DMS114 treated with DMSO at 0.1 percent for 48 hours (cell line): ENCODE measurements around the gene LIMCH1.
"Not testable (repeated sequence)": the region's sequence is repeated elsewhere in the genome, so short reads cannot be mapped to it uniquely, and the experiment has no call there.

Experiments
- DNase-seq: peaks from one replicate; lab custom pipeline; 2025; ENCODE audit not compliant: unreplicated experiment; lab: John Stamatoyannopoulos, UW

LIMCH1 gene

DNA sequence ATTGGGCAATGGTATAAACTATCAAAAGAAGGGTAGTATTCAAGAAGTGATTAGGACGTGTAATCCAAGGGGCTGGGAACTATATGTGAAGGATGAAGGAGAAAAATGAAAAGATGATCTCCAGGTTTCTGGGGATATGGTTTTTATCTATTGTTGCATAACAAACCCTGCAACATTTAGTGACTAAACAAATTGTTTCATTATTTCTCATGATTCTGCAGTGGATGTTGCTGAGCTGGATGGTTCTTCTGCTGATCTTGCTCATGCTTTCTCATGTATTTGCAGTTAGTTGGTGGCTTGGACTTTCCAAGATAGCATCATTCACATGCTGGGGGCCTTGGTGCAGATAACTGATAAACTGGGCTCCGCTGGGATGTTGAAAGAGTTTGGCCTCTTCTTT lies 181.5 kb downstream of the LIMCH1 start:
- DNase-seq: no peak

DNA sequence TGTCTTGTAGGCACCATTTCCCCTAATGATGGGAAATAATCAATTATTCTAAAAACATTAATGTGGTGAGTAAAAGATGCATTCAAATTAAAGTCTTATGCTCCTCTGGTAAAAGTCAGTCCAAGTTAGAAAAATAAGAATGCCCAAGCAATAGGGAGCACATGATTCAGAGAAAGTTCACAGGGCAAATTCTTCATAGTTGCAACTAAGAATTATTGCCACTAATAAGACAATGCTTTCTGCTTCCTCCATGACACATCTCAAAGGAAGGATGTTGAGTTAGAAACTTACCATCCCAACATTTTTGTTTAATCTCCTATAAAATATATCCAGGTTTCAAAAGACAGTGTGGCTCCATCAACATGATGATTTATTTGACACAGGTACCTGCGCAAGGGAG lies 184.2 kb downstream of the LIMCH1 start:
- no peak for DNase-seq

DNA sequence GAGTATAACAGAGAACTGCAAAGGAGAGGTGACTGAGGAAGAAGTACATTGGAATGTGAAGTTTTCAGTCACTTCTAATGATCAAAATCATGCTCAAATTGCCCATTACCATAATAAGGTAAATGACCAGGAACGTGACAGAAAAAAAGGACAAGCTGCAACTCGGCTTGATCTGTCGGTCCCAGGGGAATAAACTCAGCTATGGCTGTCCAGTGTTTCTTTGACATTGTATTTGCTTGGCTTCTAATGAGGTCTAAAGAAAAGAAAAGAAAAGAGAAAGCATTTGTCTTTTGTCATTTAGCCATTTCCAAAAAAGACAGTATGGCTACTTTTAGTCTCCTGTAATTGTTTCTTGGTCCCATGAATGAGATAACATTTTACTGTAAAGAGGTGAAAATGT lies 185.3 kb downstream of the LIMCH1 start:
- DNase-seq: no peak

DNA sequence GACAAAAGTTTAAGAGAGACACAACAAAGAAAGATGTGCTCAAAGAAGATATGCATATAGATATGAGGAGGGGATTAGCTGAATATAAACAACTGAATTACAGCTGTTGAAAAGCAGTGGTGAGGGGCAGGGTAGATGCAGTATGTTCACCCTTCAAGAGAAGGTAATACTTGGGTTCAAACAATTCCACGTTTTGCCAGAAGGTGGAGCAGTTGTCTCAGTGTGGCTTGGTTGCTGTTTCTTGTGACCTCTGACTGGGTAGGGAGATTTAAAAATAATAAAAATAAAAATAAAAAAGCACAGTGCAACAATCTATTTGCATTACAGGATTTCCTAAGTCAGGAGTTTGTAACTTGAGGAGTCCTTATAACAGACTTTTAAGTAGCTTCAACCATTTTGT lies 187.3 kb downstream of the LIMCH1 start:
- no peak for DNase-seq

DNA sequence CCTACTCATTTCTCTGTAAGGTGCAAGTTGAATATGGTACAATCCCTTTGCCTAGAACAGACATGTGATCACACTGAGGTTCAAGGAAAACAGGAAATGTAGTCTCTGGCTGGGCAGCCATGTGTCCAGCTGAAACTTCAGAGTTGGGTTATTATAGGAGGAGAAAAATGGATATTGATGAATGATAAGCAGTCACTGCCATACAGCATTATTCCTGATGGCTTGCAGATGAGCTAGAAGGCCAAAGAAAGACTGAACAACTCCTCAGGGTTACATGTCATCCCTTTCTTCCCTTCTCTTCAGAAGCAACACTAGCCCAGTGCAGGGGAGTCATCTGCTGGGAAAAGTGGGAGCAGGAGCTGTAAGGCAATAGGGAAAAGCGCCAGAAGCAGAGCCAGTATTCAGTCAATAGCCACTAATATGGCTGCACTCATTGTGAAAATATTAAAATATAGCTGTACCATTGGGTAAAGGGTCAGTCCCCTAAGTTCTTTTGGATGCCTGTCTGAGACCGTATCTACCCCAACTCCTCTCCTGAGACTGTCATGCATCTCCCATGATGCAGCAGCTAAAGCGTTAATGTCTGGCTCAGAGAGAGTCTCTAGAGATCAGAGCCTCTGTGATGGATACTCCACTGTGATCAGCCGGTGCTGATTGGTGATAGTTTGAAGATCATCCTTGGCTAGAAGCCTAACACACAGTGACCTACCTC lies 190.1 kb downstream of the LIMCH1 start:
- no peak for DNase-seq

DNA sequence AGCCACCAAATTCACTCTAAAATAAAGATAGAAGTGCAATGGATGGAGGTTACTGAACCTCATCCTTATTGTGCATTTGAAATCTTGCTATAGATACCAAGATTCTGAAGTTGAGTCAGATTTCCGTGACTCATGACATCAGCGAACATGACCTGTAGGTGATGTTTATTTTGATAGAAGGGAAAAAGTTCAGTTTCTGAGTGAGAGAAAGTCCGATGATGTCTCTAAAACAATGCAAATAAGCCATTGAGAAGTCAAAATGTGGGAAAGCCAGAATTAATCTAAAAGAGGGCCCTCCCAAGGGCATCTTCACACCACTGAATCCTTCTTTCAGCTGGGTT lies 190.6 kb downstream of the LIMCH1 start:
- DNase-seq: no peak

DNA sequence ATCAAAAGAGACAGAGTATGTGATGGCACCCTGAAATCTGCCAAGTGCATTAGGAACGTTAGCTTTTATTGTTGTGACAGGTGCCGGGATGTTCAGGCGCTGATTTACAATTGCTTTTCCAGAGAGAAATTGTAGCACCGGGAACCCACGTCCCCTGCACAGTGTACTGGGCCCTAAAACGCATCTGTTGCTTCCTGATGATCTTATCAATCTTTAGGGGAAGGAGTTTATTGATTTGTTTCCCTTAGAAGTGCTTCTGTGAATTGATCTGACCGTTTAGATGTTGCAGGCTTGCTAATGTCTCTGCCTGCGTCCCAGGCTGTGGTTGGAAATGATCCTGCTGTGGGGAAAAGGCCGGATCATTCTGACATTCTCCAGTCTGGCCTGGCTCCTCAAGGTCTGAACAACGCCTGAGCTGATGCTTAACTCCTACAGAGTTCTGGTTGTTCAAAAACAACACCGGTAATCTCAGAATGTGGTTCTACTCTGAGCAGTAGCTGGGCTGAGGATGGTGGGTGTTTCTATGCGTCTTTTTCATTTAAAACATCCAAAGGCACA lies 193.7 kb downstream of the LIMCH1 start:
- DNase-seq: no peak

DNA sequence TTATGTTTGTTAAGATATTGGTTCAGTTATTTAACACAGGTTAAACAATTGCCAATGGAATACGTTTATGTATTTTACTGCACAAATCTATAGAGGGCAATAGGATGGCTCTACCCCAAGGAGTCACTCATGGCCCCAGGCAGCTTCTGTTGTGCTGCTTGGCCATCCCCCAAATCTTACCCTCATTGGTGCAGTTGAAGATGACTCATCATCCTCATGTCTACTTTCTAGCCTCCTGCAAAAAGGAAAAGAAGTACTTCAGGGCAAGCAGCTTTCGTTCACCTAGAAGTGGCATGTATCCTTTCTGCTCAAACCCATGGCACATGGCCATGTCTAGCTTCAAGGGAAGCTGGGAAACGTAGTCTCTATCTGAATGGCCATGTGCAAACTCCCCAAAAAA lies 196.4 kb downstream of the LIMCH1 start:
- DNase-seq: no peak

DNA sequence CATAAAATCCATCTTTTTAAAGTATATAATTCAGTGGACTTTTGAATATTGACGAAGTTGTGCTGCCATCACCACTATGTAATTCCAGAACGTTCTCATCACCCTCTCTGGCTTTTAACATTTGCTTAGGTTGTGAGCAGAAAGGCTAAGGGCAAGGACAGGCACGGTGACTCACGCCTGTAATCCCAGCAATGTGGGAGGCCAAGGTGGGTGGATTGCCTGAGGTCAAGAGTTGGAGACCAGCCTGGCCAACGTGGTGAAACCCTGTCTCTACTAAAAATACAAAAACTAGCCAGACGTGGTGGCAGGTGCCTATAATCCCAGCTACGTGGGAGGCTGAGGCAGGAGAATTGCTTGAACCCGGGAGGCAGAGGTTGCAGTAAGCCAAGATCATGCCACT lies 199.5 kb downstream of the LIMCH1 start:
- not testable (repeated sequence) for DNase-seq

DNA sequence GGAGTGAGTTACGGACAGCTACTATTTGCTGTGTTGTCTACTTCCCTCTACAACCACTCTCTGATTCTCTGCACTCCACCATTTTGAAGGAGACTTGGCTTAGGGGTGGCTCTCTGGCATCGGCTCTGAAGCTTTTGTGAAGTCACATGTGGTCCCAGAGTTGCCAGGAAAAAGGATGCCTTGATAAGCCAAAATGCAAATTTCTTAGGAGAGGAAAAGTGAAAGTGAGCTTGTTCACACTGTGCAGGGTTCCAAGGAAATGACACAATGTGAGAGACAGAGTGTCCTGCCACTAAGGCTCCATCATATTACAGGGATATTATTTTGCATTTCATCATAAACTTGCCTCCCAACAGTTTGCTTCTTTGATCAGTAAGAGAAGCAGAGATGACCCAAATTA lies 203.4 kb downstream of the LIMCH1 start:
- no peak for DNase-seq

DNA sequence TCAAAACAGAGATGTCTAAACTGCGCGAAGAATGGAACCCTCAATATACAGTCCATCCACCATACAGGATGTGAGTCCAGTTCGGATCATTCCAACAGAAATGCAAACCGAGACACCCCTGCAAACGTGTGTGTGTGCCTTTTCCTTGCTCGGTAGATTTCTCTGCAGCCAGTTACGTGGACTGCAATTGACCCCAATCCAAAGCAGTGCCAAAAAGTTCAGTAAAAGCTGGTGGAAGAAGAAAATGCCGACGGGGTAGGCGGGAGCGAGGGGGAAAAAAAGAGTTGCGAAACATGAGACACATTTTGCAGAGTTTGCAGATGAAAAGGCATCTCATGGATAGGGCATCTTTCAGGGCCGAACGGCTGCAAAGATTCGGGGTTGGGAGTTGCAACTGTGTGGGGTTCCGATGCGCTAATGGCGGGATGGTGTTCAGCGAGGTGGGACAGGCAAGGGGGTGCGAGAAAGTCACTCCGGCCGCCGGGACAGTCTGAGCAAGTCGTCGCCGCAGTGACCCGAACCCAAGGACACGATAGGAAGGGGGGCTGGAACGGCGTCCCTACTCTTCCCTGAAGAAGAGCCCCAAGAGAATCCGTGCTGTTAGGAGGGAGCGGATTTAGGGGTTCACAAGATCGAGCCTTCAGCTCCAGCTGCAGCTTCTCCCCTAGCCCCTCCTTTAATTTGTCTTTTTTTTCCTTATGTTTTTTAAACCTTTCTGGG lies 206.8 kb downstream of the LIMCH1 start:
- no peak for DNase-seq

DNA sequence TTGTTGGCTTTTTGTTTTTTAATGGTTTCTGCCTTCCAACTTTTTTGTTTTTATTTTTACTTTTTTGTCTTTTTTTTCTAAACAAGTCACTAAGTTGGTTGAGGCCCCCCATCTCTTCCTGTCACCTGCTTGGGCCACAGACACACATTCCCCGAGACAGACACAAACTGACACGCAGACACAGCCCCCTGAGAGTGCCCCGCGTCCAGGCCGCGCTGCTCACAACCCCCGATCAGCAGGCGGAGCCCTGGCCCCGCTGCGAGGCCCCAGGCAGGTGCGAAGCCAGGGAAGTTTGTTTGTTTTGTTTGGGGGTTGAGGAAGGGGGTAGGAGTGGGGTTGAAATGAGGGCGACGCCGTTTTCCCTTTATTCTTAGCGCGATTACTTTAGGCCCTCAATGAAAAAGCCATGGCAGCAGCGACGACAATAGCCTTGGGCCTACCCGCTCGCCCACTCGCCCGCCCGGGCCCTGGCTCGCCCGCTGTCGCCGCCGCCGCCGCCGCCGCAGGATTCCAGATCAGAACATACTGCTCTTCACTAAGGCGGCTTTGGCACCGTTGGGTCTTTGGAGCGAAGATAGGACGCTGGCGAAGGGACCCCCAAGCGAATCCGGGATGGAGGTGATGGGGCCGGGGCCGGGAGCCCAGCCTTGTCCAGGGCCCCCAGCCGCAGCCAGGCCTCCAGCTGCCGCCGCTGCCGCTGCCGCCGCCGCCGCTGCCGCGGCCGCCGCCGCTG lies 207.5 kb downstream of the LIMCH1 start:
- no peak for DNase-seq

DNA sequence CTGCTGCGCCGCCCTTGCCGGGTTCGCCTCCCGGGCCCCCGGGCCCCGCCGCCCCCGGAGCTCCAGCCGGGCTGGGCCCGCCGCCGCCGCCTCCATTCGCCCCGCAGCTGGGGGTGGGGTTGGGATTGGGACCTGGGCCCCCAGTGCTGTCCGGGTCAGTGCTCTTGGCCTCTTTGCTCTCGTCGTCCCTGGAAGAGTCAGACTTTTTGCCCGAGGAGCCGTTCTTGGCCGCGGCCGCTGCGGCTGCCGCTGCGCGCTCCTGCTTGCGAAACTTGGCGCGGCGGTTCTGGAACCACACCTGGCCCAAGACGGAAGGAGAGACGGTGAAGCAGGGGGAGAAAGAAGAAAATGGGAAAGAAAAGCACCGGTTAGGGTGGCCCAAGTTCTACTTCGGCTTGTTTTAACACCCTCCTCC lies 208.1 kb downstream of the LIMCH1 start:
- DNase-seq: no peak

DNA sequence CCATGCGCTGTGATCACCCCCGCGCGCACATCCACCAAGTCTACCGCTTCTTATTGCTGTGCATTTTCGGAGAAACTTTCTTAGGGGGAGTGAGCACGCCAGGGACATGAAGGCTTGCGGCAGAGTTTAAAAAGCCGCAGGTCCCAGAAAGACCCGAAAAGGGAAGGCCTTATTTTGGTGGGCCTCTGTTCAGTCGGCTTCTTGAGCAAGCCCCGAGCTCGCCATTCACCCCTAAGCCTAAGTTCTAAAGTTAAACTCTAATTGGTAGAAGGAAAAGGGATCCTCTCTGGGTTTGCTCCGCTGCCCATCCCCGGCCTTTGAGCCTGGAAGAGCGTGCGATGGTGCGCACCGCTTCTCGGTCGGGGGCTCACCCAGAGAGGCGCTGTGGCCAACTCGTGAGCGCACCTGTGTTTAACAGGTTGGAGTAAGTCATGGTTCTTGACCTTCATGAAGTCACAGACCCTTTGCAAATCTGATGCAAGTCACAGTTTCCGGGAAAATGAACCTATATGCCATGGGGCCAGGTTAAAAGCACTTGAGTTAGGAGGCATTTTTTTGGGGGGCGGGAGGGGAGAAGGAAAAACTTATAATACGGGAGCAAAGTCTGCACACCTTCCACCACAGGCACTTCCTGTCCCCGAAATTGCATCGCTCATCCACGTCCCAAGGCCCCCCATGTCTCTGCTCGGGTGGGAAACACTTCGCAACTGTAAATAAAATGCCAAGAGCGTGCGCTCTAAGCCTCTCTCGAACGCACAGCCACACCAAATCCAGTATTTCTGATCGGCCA lies 208.7 kb downstream of the LIMCH1 start:
- no peak for DNase-seq

DNA sequence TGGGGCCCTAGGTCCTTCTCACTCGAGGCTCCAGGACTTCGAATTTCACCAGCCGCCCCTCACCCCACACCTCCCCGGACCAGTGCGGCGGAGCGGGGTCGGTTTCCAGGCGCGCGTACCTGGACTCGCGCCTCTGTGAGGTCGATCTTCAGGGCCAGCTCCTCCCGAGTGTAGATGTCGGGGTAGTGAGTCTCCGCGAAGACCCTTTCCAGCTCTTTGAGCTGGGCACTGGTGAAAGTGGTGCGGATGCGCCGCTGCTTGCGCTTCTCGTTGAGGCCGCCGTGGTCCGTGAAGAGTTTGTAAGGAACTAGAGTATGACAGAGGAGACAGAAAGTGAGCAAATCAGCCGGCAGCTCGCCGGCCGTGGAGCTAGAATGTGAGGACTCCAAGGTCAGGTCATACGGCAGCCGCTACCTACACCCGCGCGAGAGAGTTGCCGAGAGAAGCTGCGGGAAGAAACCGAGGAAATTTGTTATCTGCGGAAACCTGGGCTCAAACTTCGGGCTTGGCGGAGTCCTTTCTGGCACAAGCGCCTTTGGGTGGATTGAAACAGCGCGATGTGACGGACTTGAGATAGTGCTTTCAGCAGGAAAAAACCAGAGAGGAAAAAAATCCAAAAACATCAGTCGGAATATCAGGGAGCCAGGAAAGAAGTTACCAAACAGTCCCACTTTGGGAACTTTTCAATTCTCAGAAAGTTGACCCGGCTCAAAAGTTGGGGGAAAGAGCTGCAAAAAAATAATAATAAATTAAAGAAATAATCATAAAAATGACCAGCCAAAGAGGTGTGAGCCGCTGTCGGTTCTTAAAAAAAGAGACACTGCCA lies 209.5 kb downstream of the LIMCH1 start:
- DNase-seq: no peak

DNA sequence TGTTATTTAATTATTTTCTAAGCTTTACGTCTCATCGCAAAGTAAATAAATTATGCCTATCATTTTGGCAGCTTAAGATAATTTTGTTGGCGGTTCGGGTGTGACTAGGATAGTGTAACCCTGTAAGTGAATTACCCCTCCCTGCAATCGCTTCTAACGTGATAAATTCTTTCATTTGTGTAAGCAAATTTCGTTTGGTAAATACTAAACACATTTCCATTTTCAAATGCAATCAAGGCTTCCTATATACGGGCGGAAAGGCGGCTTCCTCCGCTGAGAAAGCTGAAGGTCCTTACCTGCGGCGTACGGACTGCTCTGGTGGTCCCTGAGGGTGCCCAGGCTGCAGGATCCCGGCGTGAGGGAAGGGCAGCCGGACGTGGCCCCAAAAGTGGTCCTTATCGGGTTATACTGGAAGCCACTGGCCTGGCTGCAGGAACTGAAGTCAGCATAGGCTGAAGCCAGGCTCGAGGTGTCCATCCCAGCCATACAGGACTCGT lies 210.2 kb downstream of the LIMCH1 start:
- no peak for DNase-seq

DNA sequence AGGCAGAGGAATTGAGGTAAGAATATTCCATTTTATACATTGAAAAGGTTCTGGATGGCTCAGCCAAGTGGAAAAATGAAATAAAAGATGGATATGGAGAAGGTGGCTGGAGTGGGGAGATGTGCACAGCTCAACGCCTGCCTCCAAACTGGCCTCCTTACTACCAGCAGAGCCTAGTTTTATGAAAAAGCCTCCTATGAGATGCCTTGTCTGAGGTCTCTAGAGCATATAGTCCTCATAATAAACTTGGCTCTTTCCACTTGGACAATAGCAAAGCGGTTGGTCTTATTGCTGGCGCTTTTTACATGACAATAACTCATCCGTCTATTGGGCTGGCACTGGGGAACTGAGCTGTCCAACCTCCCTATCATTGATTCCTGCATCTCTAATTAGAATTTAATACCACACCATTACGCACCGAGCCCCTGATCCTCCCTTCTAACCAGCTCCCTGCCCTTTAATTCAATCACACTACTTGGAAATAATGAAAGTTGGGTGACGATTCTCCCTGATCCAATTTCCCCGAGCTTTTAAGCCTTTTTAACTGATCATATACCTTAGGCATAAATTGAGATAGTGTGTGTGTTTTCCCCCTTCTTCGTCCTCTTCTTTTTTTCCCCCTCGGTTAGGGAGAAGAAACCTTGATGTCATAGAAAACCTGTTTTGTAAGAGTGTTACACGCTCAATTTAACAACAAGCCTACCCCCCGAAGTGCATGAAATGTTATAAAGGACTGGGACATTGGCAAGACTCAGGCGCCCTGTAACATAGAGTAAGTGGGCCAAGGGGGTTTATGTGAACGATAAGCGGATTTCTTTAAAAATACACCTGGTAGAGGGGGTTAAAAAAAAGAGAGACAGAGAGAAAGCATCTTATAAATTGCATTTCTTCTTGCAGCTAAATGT lies 210.9 kb downstream of the LIMCH1 start, which contains the start of gene PHOX2B:
Gene PHOX2B, minus strand, starts transcription at position 155 of the 905 bp plus-strand sequence. Its CDS starts 115 bp downstream, at position 40.
- DNase-seq: no peak

DNA sequence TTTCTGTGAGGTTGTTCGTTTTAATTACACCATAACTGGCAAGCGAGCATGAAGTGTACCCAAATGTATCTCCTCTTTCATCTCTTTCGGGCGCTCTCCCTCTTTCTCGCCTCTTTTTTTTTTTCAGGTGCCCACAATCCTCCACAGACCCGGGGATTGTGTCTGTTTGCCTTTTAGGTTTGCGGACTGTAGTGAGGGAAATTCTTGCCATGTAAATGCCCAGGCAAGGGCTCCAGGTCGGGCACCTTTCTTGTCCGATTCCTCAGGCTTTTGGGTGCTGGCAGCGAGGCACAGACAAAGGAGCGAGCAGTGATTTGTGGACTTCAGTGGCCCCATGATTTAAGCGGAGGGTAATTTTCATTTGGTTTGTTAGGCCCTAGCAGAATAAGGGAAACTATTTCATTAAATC lies 211.7 kb downstream of the LIMCH1 start:
- DNase-seq: no peak
